HL-60/S4 treated with phorbol 12-myristate 13-acetate at 8.2 ng/mL for 4 days and 3 days (cell line): ENCODE results near the gene ADRA1B.
"Not testable (repeated sequence)": the region's sequence is repeated elsewhere in the genome, so short reads cannot be mapped to it uniquely, and the experiment has no call there.

Experiments
- in situ Hi-C: fragments of 300-500 bp; cut with MboI; formaldehyde crosslinking; loops from 2 replicates; pipeline ENCODE4 v1.15.0; 2022; ENCODE audit warnings: low sequenced_read_pairs

The ADRA1B gene

DNA sequence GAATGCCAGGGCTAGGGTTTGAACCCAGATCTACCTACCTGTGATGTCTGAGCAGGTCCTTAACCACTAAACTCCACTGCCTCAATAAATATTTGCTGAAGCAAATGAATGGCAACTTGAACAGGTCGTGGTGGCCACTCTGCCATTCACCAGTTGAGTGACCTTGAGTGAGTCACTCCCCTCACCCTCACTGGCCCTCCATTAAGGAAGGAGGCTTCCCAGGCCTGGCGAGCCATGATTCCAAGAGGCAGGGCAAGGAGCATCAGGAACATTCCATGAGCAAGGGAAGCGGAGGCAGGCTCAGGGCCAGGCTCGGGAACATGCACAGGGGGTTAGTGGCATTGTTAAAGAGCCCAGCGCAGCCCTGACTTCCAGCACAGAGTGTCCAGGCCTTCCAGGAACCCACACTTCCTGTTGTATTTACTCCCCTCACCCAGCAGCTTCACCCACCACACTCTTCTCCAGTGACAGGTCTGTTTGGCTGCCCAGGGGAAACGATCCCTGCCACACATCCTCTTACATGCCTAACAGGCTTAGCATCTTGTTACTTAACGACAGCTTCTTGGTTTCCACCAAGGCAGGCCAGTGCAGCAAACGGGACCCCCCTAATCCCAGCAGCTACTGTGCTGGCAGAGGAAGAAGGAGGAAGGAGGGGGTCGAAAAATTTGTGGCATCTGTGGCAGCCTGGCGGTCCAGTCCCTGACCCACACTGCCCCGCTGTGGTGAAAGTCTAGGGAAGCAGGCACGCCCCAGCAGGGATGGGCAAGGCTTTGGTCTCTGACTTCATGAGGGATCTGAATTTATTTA lies 49.0 kb downstream of the ADRA1B start:
- in situ Hi-C loops, result no loop called here

DNA sequence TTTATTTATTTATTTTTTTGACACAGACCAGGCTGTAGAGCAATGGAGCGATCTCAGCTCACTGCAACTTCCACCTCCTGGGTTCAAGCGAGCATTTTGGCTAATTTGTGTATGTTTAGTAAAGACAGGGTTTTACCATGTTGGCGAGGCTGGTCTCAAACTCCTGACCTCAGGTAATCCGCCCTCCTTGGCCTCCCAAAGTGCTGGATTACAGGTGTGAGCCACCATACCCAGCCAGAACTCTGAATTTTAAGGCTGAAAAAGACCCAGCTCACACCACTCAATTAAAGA lies 49.5 kb downstream of the ADRA1B start:
- in situ Hi-C loops, result not testable (repeated sequence)

- in situ Hi-C loops, result no loop called here
Measured at GRCh38 chr5:159969966-159970365, 53.7 kb downstream of the ADRA1B start.

GRCh38 chr5:159971038-159971437 lies 54.8 kb downstream of the ADRA1B start:
- in situ Hi-C loops, result no loop called here

DNA sequence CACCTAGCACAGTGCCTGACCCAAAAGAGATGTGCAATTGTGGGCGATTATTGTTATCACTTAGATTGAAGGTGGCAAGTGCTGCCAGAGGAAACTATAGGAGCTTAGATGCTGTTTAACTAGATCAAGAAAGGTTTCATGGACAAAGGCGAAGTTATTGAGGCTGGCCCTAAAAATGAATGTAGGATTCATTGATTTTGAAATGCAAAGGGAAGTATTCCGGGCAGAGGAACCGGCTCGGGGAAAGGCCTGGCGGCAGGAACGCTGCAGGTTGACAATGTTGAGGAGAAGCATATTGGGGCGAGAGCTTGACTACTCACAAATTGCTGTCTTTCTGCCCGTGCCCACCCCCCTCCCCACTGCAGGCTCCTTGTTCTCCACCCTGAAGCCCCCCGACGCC lies 55.2 kb downstream of the ADRA1B start:
- in situ Hi-C loops, result no loop called here

GRCh38 chr5:159971931-159972461 lies 55.7 kb downstream of the ADRA1B start:
- in situ Hi-C loops, result no loop called here

GRCh38 chr5:159972538-159973362 lies 56.5 kb downstream of the ADRA1B start:
- in situ Hi-C loops, result no loop called here

- in situ Hi-C loops, result loop anchor here (25.0 kb wide), 1 partner anchor 813 kb away; no protein-coding TSS in a partner anchor
Measured at GRCh38 chr5:159975462-159976019, 59.3 kb downstream of the ADRA1B start.

GRCh38 chr5:159976921-159977320 lies 60.6 kb downstream of the ADRA1B start:
- in situ Hi-C loops, result loop anchor here (25.0 kb wide), 1 partner anchor 815 kb away; no protein-coding TSS in a partner anchor

- in situ Hi-C loops, result loop anchor here (25.0 kb wide), 1 partner anchor 816 kb away; no protein-coding TSS in a partner anchor
Measured at GRCh38 chr5:159978358-159978757, 62.1 kb downstream of the ADRA1B start.

GRCh38 chr5:159982421-159983173 lies 66.3 kb downstream of the ADRA1B start:
- in situ Hi-C loops, result loop anchor here (25.0 kb wide), 1 partner anchor 820 kb away; no protein-coding TSS in a partner anchor

GRCh38 chr5:159987031-159987674 lies 70.9 kb downstream of the ADRA1B start:
- in situ Hi-C loops, result loop anchor here (25.0 kb wide), 1 partner anchor 825 kb away; no protein-coding TSS in a partner anchor

DNA sequence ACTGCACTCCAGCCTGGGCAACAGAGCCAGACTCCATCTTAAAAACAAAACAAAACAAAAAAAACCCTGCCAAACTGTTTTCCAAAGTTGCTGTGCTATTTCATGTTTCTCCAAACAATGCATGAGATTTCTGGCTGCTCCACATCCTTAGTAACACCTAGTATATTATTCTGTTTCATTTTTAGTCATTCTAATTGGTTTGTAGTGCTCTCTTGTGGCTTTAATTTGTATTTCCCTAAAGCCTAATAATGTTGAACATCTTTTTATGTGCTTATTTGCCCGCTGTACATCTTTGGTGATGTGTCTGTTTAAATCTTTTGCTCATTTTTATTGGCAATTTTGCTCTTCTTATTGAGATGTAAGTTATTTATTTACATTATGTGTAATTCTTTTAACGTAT lies 74.2 kb downstream of the ADRA1B start:
- in situ Hi-C loops, result loop anchor here (25.0 kb wide), 1 partner anchor 828 kb away; no protein-coding TSS in a partner anchor

- in situ Hi-C loops, result loop anchor here (25.0 kb wide), 1 partner anchor 830 kb away; no protein-coding TSS in a partner anchor
Measured at GRCh38 chr5:159992566-159992965, 76.3 kb downstream of the ADRA1B start.

GRCh38 chr5:159993194-159993593 lies 76.9 kb downstream of the ADRA1B start:
- in situ Hi-C loops, result loop anchor here (25.0 kb wide), 1 partner anchor 831 kb away; no protein-coding TSS in a partner anchor

GRCh38 chr5:159995907-159996306 lies 79.6 kb downstream of the ADRA1B start:
- in situ Hi-C loops, result loop anchor here (25.0 kb wide), 1 partner anchor 834 kb away; no protein-coding TSS in a partner anchor

GRCh38 chr5:160001457-160001856 lies 85.2 kb downstream of the ADRA1B start:
- in situ Hi-C loops, result no loop called here

- in situ Hi-C loops, result no loop called here
Measured at GRCh38 chr5:160007514-160007913, 91.2 kb downstream of the ADRA1B start.

DNA sequence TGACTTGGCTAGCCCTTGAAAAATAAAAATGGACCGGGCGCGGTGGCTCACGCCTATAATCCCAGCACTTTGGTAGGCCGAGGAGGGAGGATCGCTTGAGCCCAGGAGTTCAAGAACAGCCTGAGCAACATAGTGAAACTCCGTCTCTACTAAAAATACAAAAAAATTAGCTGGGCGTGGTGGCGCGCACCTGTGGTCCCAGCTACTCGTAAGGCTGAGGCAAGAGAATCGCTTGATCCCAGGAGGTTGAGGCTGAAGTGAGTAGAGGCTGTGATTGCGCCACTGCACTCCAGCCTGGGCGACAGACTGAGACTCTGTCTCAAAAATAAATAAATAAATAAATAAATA lies 92.2 kb downstream of the ADRA1B start:
- in situ Hi-C loops, result not testable (repeated sequence)
